Astrocyte (in vitro differentiated cells and primary cell): ENCODE measurements around the gene ME3. TPM values are rescaled to one million over a fixed set of nuclear protein-coding genes. Genes with fewer than 3 reads are reported as not detected.
"Not testable (repeated sequence)": the region's sequence is repeated elsewhere in the genome, so short reads cannot be mapped to it uniquely, and the experiment has no call there.

Source experiments
- DNase-seq: peaks from one replicate; pipeline ENCODE4 v3.0.0-alpha.2; 2010; ENCODE audit warnings: low read depth
- FAIRE-seq: peaks from 2 replicates; lab custom pipeline; 2011; peaks lifted over from hg19 to GRCh38; lab: Jason Lieb, UNC
- H2AFZ ChIP-seq: 2 replicates; pipeline ENCODE4 v1.6.0; 2012; ENCODE audit warnings: low read depth, low read length, inconsistent platforms
- H3K27ac ChIP-seq: 2 replicates; pipeline ENCODE4 v1.5.1; 2011; ENCODE audit warnings: low read depth, low read length, inconsistent platforms
- H3K27me3 ChIP-seq: 2 replicates; pipeline ENCODE4 v1.6.0; 2011; ENCODE audit warnings: low read length, inconsistent platforms; ENCODE audit not compliant: insufficient read depth
- H3K36me3 ChIP-seq: 2 replicates; pipeline ENCODE4 v1.5.1; 2011; ENCODE audit warnings: low read length, inconsistent platforms; ENCODE audit not compliant: insufficient read depth
- H3K4me1 ChIP-seq: 2 replicates; pipeline ENCODE4 v1.5.1; 2011; ENCODE audit warnings: low read length, inconsistent platforms; ENCODE audit not compliant: insufficient read depth
- H3K4me2 ChIP-seq: 2 replicates; pipeline ENCODE4 v1.6.0; 2012; ENCODE audit warnings: low read length, inconsistent platforms
- H3K4me3 ChIP-seq: 2 replicates; pipeline ENCODE4 v1.5.1; 2011; ENCODE audit warnings: low read depth, mild to moderate bottlenecking, low read length, inconsistent platforms; ENCODE audit not compliant: insufficient read depth
- H3K79me2 ChIP-seq: 2 replicates; pipeline ENCODE4 v1.6.0; 2012; ENCODE audit warnings: mild to moderate bottlenecking, low read length, inconsistent platforms; ENCODE audit not compliant: insufficient read depth
- H3K9ac ChIP-seq: 2 replicates; pipeline ENCODE4 v1.6.0; 2012; ENCODE audit warnings: mild to moderate bottlenecking, low read length, inconsistent platforms
- H3K9me3 ChIP-seq: 2 replicates; pipeline ENCODE4 v1.5.1; 2012; ENCODE audit warnings: low read depth, mild to moderate bottlenecking, low read length, inconsistent platforms; ENCODE audit not compliant: insufficient read depth
- H4K20me1 ChIP-seq: 2 replicates; pipeline ENCODE4 v1.6.0; 2012; ENCODE audit warnings: low read length, inconsistent platforms; ENCODE audit not compliant: insufficient read depth
- H3K27ac Mint-ChIP-seq: one replicate; pipeline ENCODE4 v1.8.0; 2021; ENCODE audit warnings: mild to moderate bottlenecking, mixed read lengths; ENCODE audit not compliant: unreplicated experiment
- H3K27me3 Mint-ChIP-seq: one replicate; pipeline ENCODE4 v1.8.0; 2021; ENCODE audit warnings: low read depth, mixed read lengths; ENCODE audit not compliant: unreplicated experiment
- H3K36me3 Mint-ChIP-seq: one replicate; pipeline ENCODE4 v1.8.0; 2021; ENCODE audit warnings: low read depth, mixed read lengths; ENCODE audit not compliant: unreplicated experiment
- H3K4me1 Mint-ChIP-seq: one replicate; pipeline ENCODE4 v1.8.0; 2021; ENCODE audit warnings: low read depth, mixed read lengths; ENCODE audit not compliant: unreplicated experiment
- H3K4me3 Mint-ChIP-seq: one replicate; pipeline ENCODE4 v1.8.0; 2021; ENCODE audit warnings: mild to moderate bottlenecking, moderate library complexity, mixed read lengths; ENCODE audit not compliant: unreplicated experiment
- H3K9me3 Mint-ChIP-seq: one replicate; pipeline ENCODE4 v1.8.0; 2021; ENCODE audit warnings: mild to moderate bottlenecking, mixed read lengths; ENCODE audit not compliant: unreplicated experiment
- CTCF ChIP-seq: IDR thresholded peaks from 2 replicates; pipeline ENCODE4 v1.5.1; 2011; ENCODE audit warnings: low read depth, mild to moderate bottlenecking, inconsistent platforms, low read length, moderate library complexity; ENCODE audit not compliant: insufficient read depth
- EZH2 ChIP-seq: IDR thresholded peaks from 2 replicates; pipeline ENCODE4 v1.6.1; 2012; ENCODE audit warnings: mild to moderate bottlenecking, low read length, inconsistent platforms; ENCODE audit not compliant: insufficient read depth
- total RNA-seq: library from RNA; stranded (reverse); gene quantifications from 2 replicates; pipeline ENCODE4 v1.2.1, GENCODE V29; 2021

The ME3 gene
- total RNA-seq, 1 donor from 2014 or later, result 28.6 TPM

- FAIRE-seq (peak; percentile 49), DNase-seq (peak; percentile 77)
- Mint-ChIP-seq H3K27ac (peak overlapping the region; percentile 95), H3K4me1 (peaks cover 23% of the 10 kb centered on the region), H3K27me3 (no peaks in the 10 kb centered on the region), H3K36me3 (peaks cover 11% of the 10 kb centered on the region), H3K9me3 (peaks cover 30% of the 10 kb centered on the region), H3K4me3 (no peak overlapping the region)
- H3K9me3 ChIP-seq, result no peaks in the 10 kb centered on the region
- no peak overlapping the region for H2AFZ ChIP-seq
- H3K36me3 ChIP-seq, result no peaks in the 10 kb centered on the region
- no peaks in the 10 kb centered on the region for H3K27me3 ChIP-seq
- H3K4me3 ChIP-seq, result peak overlapping the region; percentile 24
- peak overlapping the region; percentile 94 for H3K27ac ChIP-seq
- TF ChIP-seq EZH2 (no peak), CTCF (no peak)
- no peaks in the 10 kb centered on the region for H4K20me1 ChIP-seq
- H3K4me2 ChIP-seq, result peak overlapping the region; percentile 78
- H3K9ac ChIP-seq, result peak overlapping the region; percentile 77
- H3K4me1 ChIP-seq, result peaks cover 24% of the 10 kb centered on the region
- no peaks in the 10 kb centered on the region for H3K79me2 ChIP-seq
These were observed 147.6 kb downstream of the ME3 start for GRCh38 chr11:86524620-86525352.

GRCh38 chr11:86523738-86524619 lies 148.4 kb downstream of the ME3 start:
- no peak overlapping the region for H3K4me3 Mint-ChIP-seq
- H3K4me3 ChIP-seq, result peak overlapping the region; percentile 24
- H3K79me2 ChIP-seq, result no peaks in the 10 kb centered on the region
- H3K27ac Mint-ChIP-seq, result peak overlapping the region; percentile 95
- TF ChIP-seq CTCF, result no peak
- TF ChIP-seq EZH2, result no peak
- H3K4me1 ChIP-seq, result peaks cover 31% of the 10 kb centered on the region
- peaks cover 31% of the 10 kb centered on the region for H3K4me1 Mint-ChIP-seq
- H4K20me1 ChIP-seq, result no peaks in the 10 kb centered on the region
- no peaks in the 10 kb centered on the region for H3K27me3 Mint-ChIP-seq
- DNase-seq (peak; percentile 98), FAIRE-seq (peak; percentile 90)
- peaks cover 30% of the 10 kb centered on the region for H3K9me3 Mint-ChIP-seq
- peaks cover 11% of the 10 kb centered on the region for H3K36me3 Mint-ChIP-seq
- no peaks in the 10 kb centered on the region for H3K27me3 ChIP-seq
- H3K27ac ChIP-seq, result peak overlapping the region; percentile 94
- H3K4me2 ChIP-seq, result peak overlapping the region; percentile 78
- no peaks in the 10 kb centered on the region for H3K36me3 ChIP-seq
- no peaks in the 10 kb centered on the region for H3K9me3 ChIP-seq
- H2AFZ ChIP-seq, result no peak overlapping the region
- peak overlapping the region; percentile 77 for H3K9ac ChIP-seq

- H3K4me1 ChIP-seq, result peaks cover 40% of the 10 kb centered on the region
- H3K9me3 ChIP-seq, DNase-seq, H3K79me2 ChIP-seq, H3K9ac ChIP-seq, H3K27me3 Mint-ChIP-seq, H3K36me3 ChIP-seq, FAIRE-seq, H3K4me3 Mint-ChIP-seq, H3K27me3 ChIP-seq, H3K36me3 Mint-ChIP-seq, H2AFZ ChIP-seq, H4K20me1 ChIP-seq, H3K27ac ChIP-seq, H3K4me2 ChIP-seq, H3K4me3 ChIP-seq: not testable (repeated sequence)
- Mint-ChIP-seq H3K9me3 (peaks cover 22% of the 10 kb centered on the region), H3K27ac (peak overlapping the region; percentile 53), H3K4me1 (peaks cover 44% of the 10 kb centered on the region)
These were observed 149.9 kb downstream of the ME3 start for GRCh38 chr11:86522512-86522911.
